Glomerular visceral epithelial cell (primary cell): Measurements from ENCODE around the gene STAT2.

Experiments used
- DNase-seq: peaks from one replicate; pipeline ENCODE4 v3.0.0-alpha.2; 2016; ENCODE audit errors: extremely low spot score

Gene STAT2

GRCh38 chr12:56293795-56294194 lies 66.1 kb downstream of the STAT2 start:
- DNase-seq = no peak
